Fibroblast of pulmonary artery (primary cell): ENCODE data around the gene TNRC6A.

Experiments
- DNase-seq: peaks from one replicate; pipeline ENCODE4 v3.0.0-alpha.2; 2010; ENCODE audit warnings: low read depth
- H3K4me3 ChIP-seq: replicated peaks from 2 replicates; pipeline ENCODE4 v1.5.1; 2011; ENCODE audit warnings: low read depth, mild to moderate bottlenecking, control low read depth, low read length, moderate library complexity
- TF ChIP-seq, protein P1 (sequence below): IDR thresholded peaks from 2 replicates; pipeline ENCODE4 v1.5.1; 2011; ENCODE audit warnings: mild to moderate bottlenecking, control low read depth, low read length, inconsistent platforms; ENCODE audit errors: missing control alignments

TNRC6A gene

DNA sequence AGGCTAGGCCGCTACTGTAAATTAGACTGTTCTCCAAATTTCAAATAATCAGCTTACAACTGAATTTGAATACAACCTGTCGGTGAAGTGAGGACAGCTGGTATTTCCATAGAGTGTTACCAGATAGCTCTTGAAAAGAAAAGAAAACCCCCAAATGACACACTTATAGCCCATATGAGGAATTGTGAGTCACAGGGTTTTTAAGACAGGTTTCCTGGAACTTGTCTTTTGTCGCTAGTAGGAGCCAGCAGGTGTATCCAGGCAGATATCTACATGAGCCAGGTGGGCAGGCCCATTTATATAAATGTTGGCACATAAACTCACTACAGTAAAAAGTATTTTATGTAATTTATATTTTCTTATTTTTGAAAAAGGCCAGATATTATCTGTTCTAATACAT, 24.0 kb downstream of the TNRC6A start:
- no peak overlapping the region for H3K4me3 ChIP-seq
- TF ChIP-seq, protein P1, sequence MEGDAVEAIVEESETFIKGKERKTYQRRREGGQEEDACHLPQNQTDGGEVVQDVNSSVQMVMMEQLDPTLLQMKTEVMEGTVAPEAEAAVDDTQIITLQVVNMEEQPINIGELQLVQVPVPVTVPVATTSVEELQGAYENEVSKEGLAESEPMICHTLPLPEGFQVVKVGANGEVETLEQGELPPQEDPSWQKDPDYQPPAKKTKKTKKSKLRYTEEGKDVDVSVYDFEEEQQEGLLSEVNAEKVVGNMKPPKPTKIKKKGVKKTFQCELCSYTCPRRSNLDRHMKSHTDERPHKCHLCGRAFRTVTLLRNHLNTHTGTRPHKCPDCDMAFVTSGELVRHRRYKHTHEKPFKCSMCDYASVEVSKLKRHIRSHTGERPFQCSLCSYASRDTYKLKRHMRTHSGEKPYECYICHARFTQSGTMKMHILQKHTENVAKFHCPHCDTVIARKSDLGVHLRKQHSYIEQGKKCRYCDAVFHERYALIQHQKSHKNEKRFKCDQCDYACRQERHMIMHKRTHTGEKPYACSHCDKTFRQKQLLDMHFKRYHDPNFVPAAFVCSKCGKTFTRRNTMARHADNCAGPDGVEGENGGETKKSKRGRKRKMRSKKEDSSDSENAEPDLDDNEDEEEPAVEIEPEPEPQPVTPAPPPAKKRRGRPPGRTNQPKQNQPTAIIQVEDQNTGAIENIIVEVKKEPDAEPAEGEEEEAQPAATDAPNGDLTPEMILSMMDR, result no peak
- DNase-seq, result no peak

DNA sequence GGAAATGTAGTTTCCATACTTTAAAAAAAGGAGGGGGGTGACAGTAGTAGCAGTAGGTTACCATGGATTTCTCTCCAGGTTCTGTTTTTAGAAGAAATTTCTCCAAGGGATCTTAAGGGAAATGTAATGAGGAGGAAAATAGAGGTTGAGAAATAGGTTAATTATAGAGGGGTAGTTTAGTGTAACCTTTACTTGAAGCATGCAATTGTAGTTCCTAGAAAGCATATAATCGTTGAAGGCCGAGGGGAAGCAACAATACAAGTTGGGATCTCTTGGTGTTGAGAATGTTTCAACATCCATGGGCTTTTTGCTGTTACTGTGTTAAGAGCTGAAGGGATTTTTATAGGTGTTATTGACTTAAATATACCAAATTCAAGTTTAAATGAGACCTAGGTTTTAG, 25.1 kb downstream of the TNRC6A start:
- TF ChIP-seq, protein P1, result no peak
- no peak for DNase-seq
- no peak overlapping the region for H3K4me3 ChIP-seq

DNA sequence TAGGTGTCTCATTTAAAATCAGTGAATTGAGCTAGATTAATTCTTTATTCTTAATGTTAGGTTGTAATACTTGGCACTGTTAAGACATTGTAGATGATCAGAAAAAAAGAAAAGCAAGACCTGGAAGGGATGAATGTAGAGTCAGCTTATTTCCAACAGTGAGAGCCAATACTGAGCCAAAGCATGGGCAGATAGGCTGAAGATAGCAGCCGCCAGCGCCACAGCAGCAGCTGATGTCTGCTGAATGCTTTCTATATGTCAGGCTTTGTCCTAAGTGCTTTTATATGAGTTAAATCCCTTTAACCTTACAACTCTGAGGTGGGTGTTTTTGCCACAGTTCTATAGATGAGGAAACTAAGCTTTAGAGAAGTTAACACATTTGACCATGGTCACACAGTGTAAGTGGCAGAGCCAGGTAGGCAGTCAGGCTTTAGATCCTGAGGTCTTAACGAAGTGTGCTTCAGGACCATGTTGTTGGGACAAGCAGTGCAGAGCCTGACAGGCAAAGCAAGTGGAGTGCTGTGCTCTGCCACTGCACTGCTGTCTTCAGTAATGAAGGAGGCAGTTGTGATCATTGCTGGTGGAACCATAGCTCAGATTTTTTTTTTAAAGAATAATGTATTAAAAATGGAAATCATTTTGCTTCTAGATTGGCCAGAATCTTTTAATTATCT, 25.9 kb downstream of the TNRC6A start:
- TF ChIP-seq, protein P1, result no peak
- H3K4me3 ChIP-seq, result no peak overlapping the region
- no peak for DNase-seq

DNA sequence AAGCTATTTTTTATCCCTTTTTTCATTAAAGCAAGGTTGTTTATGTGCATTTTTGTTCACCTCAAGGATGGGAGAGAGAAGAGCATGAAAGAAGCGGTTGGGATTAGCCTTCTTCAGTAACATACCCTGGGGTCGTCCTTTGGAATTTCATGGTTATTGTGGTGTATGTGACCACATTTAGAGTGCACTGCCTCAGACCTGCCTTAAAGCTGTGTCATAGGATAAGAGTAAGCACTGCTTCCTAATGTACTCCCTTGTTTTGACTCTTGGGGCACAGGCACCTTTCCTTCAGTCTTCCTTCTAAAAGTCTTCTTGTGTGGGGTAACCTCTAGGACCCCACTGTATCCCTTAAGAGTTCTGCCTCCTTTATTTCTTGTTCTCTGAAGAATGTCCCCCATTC, 28.9 kb downstream of the TNRC6A start:
- TF ChIP-seq, protein P1, result no peak
- no peak for DNase-seq
- no peak overlapping the region for H3K4me3 ChIP-seq

DNA sequence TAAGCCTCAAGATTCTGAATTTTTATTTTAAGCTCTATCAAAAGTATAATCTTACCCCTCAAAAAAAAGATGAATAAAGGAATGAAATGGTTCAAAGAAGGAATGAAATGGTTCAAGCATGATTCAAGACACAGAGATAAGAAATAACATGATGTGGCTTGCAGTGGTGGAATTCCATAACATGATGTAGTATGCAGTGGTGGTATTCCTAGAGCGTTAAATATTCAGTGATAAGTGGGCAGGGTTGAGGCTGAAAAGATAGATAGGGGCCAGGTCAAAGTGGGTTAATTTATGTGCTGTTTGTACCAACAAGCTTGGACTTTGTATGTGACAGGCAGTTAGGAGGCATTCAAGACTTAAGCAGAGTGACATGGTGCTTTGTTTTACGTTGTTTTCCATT, 29.6 kb downstream of the TNRC6A start:
- TF ChIP-seq, protein P1, result no peak
- DNase-seq, result no peak
- H3K4me3 ChIP-seq, result no peak overlapping the region

DNA sequence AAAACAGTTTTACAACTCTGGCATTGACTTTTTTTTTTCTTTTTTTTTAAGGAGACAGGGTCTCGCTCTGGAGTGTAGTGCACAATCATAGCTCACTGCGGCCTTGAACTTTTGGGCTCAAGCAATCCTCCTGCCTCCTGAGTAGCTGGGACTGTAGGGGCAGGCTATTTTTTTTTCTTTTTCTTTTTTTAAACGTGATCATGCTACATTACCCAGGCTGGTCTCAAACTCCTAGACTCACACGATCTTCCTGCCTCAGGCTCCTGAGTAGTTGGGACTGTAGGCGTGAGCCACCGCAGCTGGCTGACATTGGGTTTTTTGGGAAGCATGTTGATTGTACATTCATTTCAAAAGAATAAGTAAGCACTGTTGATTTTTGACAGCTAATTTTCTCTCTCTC, 32.1 kb downstream of the TNRC6A start:
- TF ChIP-seq, protein P1, result no peak
- DNase-seq, result no peak
- no peak overlapping the region for H3K4me3 ChIP-seq

DNA sequence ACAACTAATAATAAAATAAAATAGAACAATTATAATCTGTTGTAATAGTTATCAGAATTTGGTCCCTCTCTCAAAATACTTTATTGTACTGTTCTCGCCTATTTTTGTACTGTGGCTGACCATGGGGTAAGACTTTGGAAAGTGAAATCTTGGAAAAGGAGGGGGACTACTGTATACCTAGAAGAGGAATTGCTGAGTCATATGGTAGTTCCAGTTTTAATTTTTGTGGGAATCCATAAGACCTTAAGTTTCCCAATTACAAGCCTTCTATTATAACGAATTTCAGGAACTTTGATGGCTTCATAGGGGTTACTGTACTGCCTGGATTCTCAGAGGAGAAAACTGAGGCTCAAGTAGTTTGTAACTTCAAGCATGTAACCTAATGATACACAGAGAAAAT, 35.5 kb downstream of the TNRC6A start:
- H3K4me3 ChIP-seq, result no peak overlapping the region
- TF ChIP-seq, protein P1, result no peak
- no peak for DNase-seq
